Stimulated activated CD4-positive, alpha-beta T cell treated with anti-CD3 and anti-CD28 coated beads, Interleukin-12 subunit alpha, Interleukin-12 subunit beta, amount 100 ng/mL, for 4 hours (primary cell): ENCODE results near the gene DAPK1.

Experiments
- DNase-seq: peaks from one replicate; pipeline ENCODE4 v3.0.0-alpha.2; 2020

Gene DAPK1

GRCh38 chr9:87651431-87651830 lies 153.8 kb downstream of the DAPK1 start:
- DNase-seq, result no peak

GRCh38 chr9:87653941-87654340 lies 156.3 kb downstream of the DAPK1 start:
- DNase-seq, result no peak

GRCh38 chr9:87655731-87656130 lies 158.1 kb downstream of the DAPK1 start:
- no peak for DNase-seq

- no peak for DNase-seq
Observed at GRCh38 chr9:87656485-87656884, 158.8 kb downstream of the DAPK1 start.

GRCh38 chr9:87657190-87657589 lies 159.5 kb downstream of the DAPK1 start:
- no peak for DNase-seq

GRCh38 chr9:87657893-87658292 lies 160.2 kb downstream of the DAPK1 start:
- DNase-seq, result no peak

GRCh38 chr9:87658511-87658910 lies 160.8 kb downstream of the DAPK1 start:
- no peak for DNase-seq

- no peak for DNase-seq
Observed at GRCh38 chr9:87659534-87660419, 162.1 kb downstream of the DAPK1 start.

GRCh38 chr9:87661241-87661640 lies 163.6 kb downstream of the DAPK1 start:
- no peak for DNase-seq

- peak; percentile 66 for DNase-seq
Observed at GRCh38 chr9:87662808-87663528, 165.3 kb downstream of the DAPK1 start.

- DNase-seq, result no peak
Observed at GRCh38 chr9:87663556-87663955, 165.9 kb downstream of the DAPK1 start.

- DNase-seq, result no peak
Observed at GRCh38 chr9:87664153-87665060, 166.7 kb downstream of the DAPK1 start.

GRCh38 chr9:87665505-87665904 lies 167.8 kb downstream of the DAPK1 start:
- no peak for DNase-seq

GRCh38 chr9:87667164-87667738 lies 169.6 kb downstream of the DAPK1 start:
- DNase-seq, result no peak

- DNase-seq, result no peak
Observed at GRCh38 chr9:87668222-87668621, 170.6 kb downstream of the DAPK1 start.

- DNase-seq, result no peak
Observed at GRCh38 chr9:87668722-87669121, 171.1 kb downstream of the DAPK1 start.

GRCh38 chr9:87670572-87671264 lies 173.1 kb downstream of the DAPK1 start:
- DNase-seq, result no peak

- DNase-seq, result no peak
Observed at GRCh38 chr9:87671478-87671877, 173.8 kb downstream of the DAPK1 start.

GRCh38 chr9:87671925-87672324 lies 174.3 kb downstream of the DAPK1 start:
- DNase-seq, result no peak

- DNase-seq, result no peak
Observed at GRCh38 chr9:87672586-87672985, 174.9 kb downstream of the DAPK1 start.

GRCh38 chr9:87673446-87674120 lies 175.9 kb downstream of the DAPK1 start:
- DNase-seq, result no peak
